ENCODE data around the gene RYR2.

The RYR2 gene

DNA sequence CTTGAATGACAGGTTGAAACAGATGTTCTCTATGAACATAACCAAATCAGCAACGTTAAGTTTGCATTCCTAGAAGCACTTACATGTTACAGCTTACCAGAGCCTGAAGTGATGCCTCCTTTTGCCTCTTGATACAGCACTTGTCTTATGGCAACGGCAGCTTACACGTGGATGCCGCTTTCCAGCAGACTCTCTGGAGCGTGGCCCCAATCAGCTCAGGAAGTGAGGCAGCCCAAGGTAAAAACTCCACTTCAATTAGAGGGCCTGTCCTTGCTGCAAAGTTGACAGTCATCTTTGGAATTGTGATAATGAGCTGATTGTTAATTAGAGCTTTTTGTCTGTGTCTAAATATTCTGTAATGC, 345.1 kb downstream of the RYR2 start:
- H3K36me3 ChIP-seq, result no peaks in the 10 kb centered on the region
- H3K4me1 ChIP-seq, result no peaks in the 10 kb centered on the region
- no peaks in the 10 kb centered on the region for H3K9me3 ChIP-seq
- H3K4me3 ChIP-seq (ENCODE audit: low read depth, low read length), result no peak overlapping the region
- H3K27me3 ChIP-seq, result no peaks in the 10 kb centered on the region
- no peak for DNase-seq
- TF ChIP-seq, protein P1, sequence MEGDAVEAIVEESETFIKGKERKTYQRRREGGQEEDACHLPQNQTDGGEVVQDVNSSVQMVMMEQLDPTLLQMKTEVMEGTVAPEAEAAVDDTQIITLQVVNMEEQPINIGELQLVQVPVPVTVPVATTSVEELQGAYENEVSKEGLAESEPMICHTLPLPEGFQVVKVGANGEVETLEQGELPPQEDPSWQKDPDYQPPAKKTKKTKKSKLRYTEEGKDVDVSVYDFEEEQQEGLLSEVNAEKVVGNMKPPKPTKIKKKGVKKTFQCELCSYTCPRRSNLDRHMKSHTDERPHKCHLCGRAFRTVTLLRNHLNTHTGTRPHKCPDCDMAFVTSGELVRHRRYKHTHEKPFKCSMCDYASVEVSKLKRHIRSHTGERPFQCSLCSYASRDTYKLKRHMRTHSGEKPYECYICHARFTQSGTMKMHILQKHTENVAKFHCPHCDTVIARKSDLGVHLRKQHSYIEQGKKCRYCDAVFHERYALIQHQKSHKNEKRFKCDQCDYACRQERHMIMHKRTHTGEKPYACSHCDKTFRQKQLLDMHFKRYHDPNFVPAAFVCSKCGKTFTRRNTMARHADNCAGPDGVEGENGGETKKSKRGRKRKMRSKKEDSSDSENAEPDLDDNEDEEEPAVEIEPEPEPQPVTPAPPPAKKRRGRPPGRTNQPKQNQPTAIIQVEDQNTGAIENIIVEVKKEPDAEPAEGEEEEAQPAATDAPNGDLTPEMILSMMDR (IDR thresholded peaks at IDR 0.05; ENCODE audit: low read depth, low read length), result no peak

DNA sequence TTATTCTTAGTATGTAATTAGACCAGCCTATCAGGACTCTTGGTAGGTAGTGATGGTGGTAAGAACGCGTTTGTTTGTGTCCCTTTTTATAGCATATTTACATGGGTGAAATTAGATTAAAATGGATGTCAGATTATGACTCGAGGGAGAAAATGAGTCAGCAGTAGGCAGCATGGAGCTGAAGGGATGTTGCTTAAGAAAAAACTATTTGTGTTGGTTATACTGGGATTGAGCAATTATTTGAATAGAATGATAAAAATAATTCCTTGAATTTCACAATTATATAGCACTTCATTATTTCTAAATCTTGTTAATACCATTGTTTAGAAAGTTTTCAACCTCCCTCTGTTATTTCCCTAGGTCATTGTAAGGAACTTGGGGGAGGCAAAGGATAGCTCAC, 348.8 kb downstream of the RYR2 start:
- no peaks in the 10 kb centered on the region for H3K9me3 ChIP-seq
- no peak overlapping the region for H3K4me3 ChIP-seq (ENCODE audit: low read depth, low read length)
- DNase-seq, result no peak
- H3K36me3 ChIP-seq, result no peaks in the 10 kb centered on the region
- H3K4me1 ChIP-seq, result no peaks in the 10 kb centered on the region
- no peaks in the 10 kb centered on the region for H3K27me3 ChIP-seq
- TF ChIP-seq, protein P1 (IDR thresholded peaks at IDR 0.05; ENCODE audit: low read depth, low read length), result no peak

DNA sequence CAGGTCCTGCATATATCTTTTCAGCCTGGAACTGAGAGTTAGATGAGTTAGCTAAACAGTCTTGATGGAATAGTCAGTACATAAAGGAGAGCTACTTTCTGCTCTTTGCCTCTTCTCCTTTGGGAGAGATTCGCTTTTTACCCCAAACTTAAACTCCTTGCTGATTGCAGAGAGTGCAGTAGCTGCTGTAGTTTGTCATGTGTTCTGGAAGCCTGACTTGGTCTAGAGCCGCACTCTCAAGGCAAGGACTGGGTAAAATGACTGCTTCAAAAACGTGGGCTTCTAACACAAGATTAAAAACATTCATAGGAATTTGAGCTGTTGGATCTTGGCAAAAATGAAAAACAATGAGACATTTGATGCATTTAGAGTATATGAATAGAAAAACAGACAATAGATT, 351.6 kb downstream of the RYR2 start:
- Histone ChIP-seq H3K4me1 (no peaks in the 10 kb centered on the region), H3K4me3 (ENCODE audit: low read depth, low read length) (no peak overlapping the region), H3K9me3 (no peaks in the 10 kb centered on the region), H3K36me3 (no peaks in the 10 kb centered on the region), H3K27me3 (no peaks in the 10 kb centered on the region)
- TF ChIP-seq, protein P1 (IDR thresholded peaks at IDR 0.05; ENCODE audit: low read depth, low read length), result no peak
- no peak for DNase-seq

GRCh38 chr1:237394281-237394680, 352.3 kb downstream of the RYR2 start:
- Histone ChIP-seq H3K9me3 (no peaks in the 10 kb centered on the region), H3K27me3 (no peaks in the 10 kb centered on the region), H3K4me1 (no peaks in the 10 kb centered on the region), H3K36me3 (no peaks in the 10 kb centered on the region), H3K4me3 (ENCODE audit: low read depth, low read length) (no peak overlapping the region)
- no peak for DNase-seq
- TF ChIP-seq, protein P1 (IDR thresholded peaks at IDR 0.05; ENCODE audit: low read depth, low read length), result no peak

GRCh38 chr1:237396426-237396825, 354.4 kb downstream of the RYR2 start:
- Histone ChIP-seq H3K4me1 (no peaks in the 10 kb centered on the region), H3K27me3 (no peaks in the 10 kb centered on the region), H3K4me3 (ENCODE audit: low read depth, low read length) (no peak overlapping the region), H3K36me3 (no peaks in the 10 kb centered on the region), H3K9me3 (no peaks in the 10 kb centered on the region)
- TF ChIP-seq, protein P1 (IDR thresholded peaks at IDR 0.05; ENCODE audit: low read depth, low read length), result no peak
- DNase-seq, result no peak

- H3K4me3 ChIP-seq (ENCODE audit: low read depth, low read length), result no peak overlapping the region
- no peak for DNase-seq
- TF ChIP-seq, protein P1 (IDR thresholded peaks at IDR 0.05; ENCODE audit: low read depth, low read length), result no peak
- no peaks in the 10 kb centered on the region for H3K27me3 ChIP-seq
- no peaks in the 10 kb centered on the region for H3K4me1 ChIP-seq
- H3K9me3 ChIP-seq, result no peaks in the 10 kb centered on the region
- H3K36me3 ChIP-seq, result no peaks in the 10 kb centered on the region
Measured at GRCh38 chr1:237398751-237399150, 356.8 kb downstream of the RYR2 start.

Data from BE2C (cell line).